SK-N-SH (cell line): ENCODE measurements around the gene CCDC40. TPM values are rescaled to one million over a fixed set of nuclear protein-coding genes. Genes with fewer than 3 reads are reported as not detected.

Source experiments
- CTCF ChIA-PET: fragments of 300-600, 350-600 bp; formaldehyde crosslinking; extraction: SDS; loops from one replicate; lab custom pipeline; 2021; lab: Yijun Ruan, JAX
- POLR2A ChIA-PET: fragments of 350-600 bp; sonication (Branson Sonifier 250); formaldehyde crosslinking; extraction: SDS; loops from one replicate; lab custom pipeline; 2020; ENCODE audit warnings: antibody characterized with exemption, inconsistent platforms; lab: Yijun Ruan, JAX
- DNase-seq: peaks from one replicate; pipeline ENCODE4 v3.0.0; 2012
- H2AFZ ChIP-seq: fragments of 200-600 bp; sonication (generic); 2 replicates; pipeline ENCODE4 v1.8.1; 2016; ENCODE audit warnings: antibody characterized with exemption, mild to moderate bottlenecking, low read depth
- H3F3A ChIP-seq: fragments of 200-600 bp; sonication (generic); replicated peaks from 2 replicates; pipeline ENCODE3; 2016; ENCODE audit warnings: antibody characterized with exemption, mild to moderate bottlenecking; ENCODE audit not compliant: insufficient read depth
- H3K27ac ChIP-seq, 2 experiments: fragments of 200-500 bp in 1 of 2; fragments of 200-600 bp in 1 of 2; sonication (Bioruptor generic) in 1 of 2; sonication (generic), shearing (Covaris generic) in 1 of 2; 2 replicates each; pipeline versions ENCODE4 v1.5.1 to v1.6.1; 2014 to 2016; ENCODE audit warnings: low read depth in 2 of 2, inconsistent platforms in 1 of 2, low read length in 1 of 2, mild to moderate bottlenecking in 1 of 2, mixed read lengths in 1 of 2
- H3K27me3 ChIP-seq: fragments of 200-600 bp; sonication (generic), shearing (Covaris generic); 2 replicates; pipeline ENCODE4 v1.6.1; 2016; ENCODE audit warnings: mixed run types; ENCODE audit not compliant: insufficient read depth
- H3K36me3 ChIP-seq, 2 experiments: fragments of 200-500 bp in 1 of 2; fragments of 200-600 bp in 1 of 2; sonication (Bioruptor generic) in 1 of 2; sonication (generic) in 1 of 2; replicated peaks in 1 of 2; 2 replicates each; pipeline versions ENCODE3 to v1.5.1; 2014 to 2016; ENCODE audit warnings: low read length in 1 of 2, mild to moderate bottlenecking in 1 of 2; ENCODE audit not compliant: insufficient read depth in 2 of 2, control insufficient read depth in 1 of 2
- H3K4me1 ChIP-seq, 2 experiments: fragments of 200-500 bp in 1 of 2; fragments of 200-600 bp in 1 of 2; sonication (Bioruptor generic) in 1 of 2; sonication (generic), shearing (Covaris generic) in 1 of 2; 2 replicates each; pipeline versions ENCODE4 v1.5.1 to v1.6.1; 2014 to 2016; ENCODE audit warnings: low read depth in 1 of 2, low read length in 1 of 2, mixed run types in 1 of 2; ENCODE audit not compliant: insufficient read depth in 2 of 2, control insufficient read depth in 1 of 2
- H3K4me2 ChIP-seq: fragments of 200-600 bp; sonication (generic), shearing (Covaris generic); 2 replicates; pipeline ENCODE4 v1.6.1; 2017; ENCODE audit warnings: mixed run types
- H3K4me3 ChIP-seq, 2 experiments: fragments of 200-500 bp in 1 of 2; fragments of 200-600 bp in 1 of 2; sonication (Bioruptor generic) in 1 of 2; sonication (generic), shearing (Covaris generic) in 1 of 2; 2 replicates each; pipeline versions ENCODE4 v1.5.1 to v1.8.1; 2014 to 2016; ENCODE audit warnings: low read depth in 2 of 2, inconsistent platforms in 1 of 2, low read length in 1 of 2, mild to moderate bottlenecking in 1 of 2, mixed read lengths in 1 of 2, moderate library complexity in 1 of 2
- H3K79me2 ChIP-seq: fragments of 200-600 bp; sonication (generic); 2 replicates; pipeline ENCODE4 v1.8.1; 2017; ENCODE audit warnings: mild to moderate bottlenecking; ENCODE audit not compliant: insufficient read depth
- H3K9ac ChIP-seq: fragments of 200-600 bp; sonication (generic); 2 replicates; pipeline ENCODE4 v1.6.1; 2017; ENCODE audit warnings: mixed run types
- H3K9me2 ChIP-seq: fragments of 200-600 bp; sonication (generic); 2 replicates; pipeline ENCODE4 v1.6.1; 2017; ENCODE audit warnings: mixed run types
- H3K9me3 ChIP-seq: fragments of 200-600 bp; sonication (generic); 2 replicates; pipeline ENCODE4 v1.6.1; 2017; ENCODE audit warnings: mixed run types, mild to moderate bottlenecking, moderate library complexity
- H4K20me1 ChIP-seq: fragments of 200-600 bp; sonication (generic); 2 replicates; pipeline ENCODE4 v1.6.1; 2017; ENCODE audit warnings: mild to moderate bottlenecking, mixed run types; ENCODE audit not compliant: insufficient read depth
- CHD2 ChIP-seq: fragments of 150-350 bp; IDR thresholded peaks from 2 replicates; pipeline ENCODE4 v1.6.1; 2018; ENCODE audit warnings: low read length; ENCODE audit not compliant: partially characterized antibody
- ELF1 ChIP-seq: IDR thresholded peaks from 2 replicates; pipeline ENCODE4 v1.4.0; 2012
- EP300 ChIP-seq, 2 experiments: IDR thresholded peaks; 2 replicates each; pipeline versions ENCODE4 v1.4.0 to v1.6.1; 2012; ENCODE audit warnings: borderline replicate concordance in 1 of 2, low read depth in 1 of 2, low read length in 1 of 2
- EZH2phosphoT487 ChIP-seq: fragments of 200-600 bp; sonication (generic); IDR thresholded peaks from 2 replicates; pipeline ENCODE4 v1.6.1; 2017; ENCODE audit warnings: low read depth, mixed run types, mild to moderate bottlenecking, antibody characterized with exemption, moderate library complexity, borderline replicate concordance
- FOXJ3 ChIP-seq: sonication (generic); formaldehyde crosslinking; IDR thresholded peaks from 2 replicates; pipeline ENCODE4 v1.5.1; 2020; ENCODE audit warnings: mild to moderate bottlenecking, missing genetic modification reagents
- FOXM1 ChIP-seq: IDR thresholded peaks from 2 replicates; pipeline ENCODE4 v1.4.0; 2012; ENCODE audit warnings: low read depth, mild to moderate bottlenecking
- GATA2 ChIP-seq: sonication (generic); formaldehyde crosslinking; IDR thresholded peaks from 2 replicates; pipeline ENCODE4 v1.5.0; 2020; ENCODE audit warnings: mild to moderate bottlenecking, missing genetic modification reagents
- NFIC ChIP-seq: IDR thresholded peaks from 2 replicates; pipeline ENCODE4 v1.4.0; 2012; ENCODE audit warnings: borderline replicate concordance
- NRF1 ChIP-seq: IDR thresholded peaks from 2 replicates; pipeline ENCODE4 v1.6.1; 2012; ENCODE audit warnings: low read depth, mild to moderate bottlenecking, low read length
- RAD21 ChIP-seq: IDR thresholded peaks from 2 replicates; pipeline ENCODE4 v1.6.1; 2012; ENCODE audit warnings: mild to moderate bottlenecking, low read length
- RCOR1 ChIP-seq: fragments of 150-350 bp; IDR thresholded peaks from 2 replicates; pipeline ENCODE4 v1.6.1; 2017; ENCODE audit warnings: antibody characterized with exemption, low read length
- SIN3A ChIP-seq: IDR thresholded peaks from 2 replicates; pipeline ENCODE4 v1.6.1; 2012; ENCODE audit warnings: low read depth, mild to moderate bottlenecking, low read length, moderate library complexity, borderline replicate concordance
- TCF12 ChIP-seq: IDR thresholded peaks from 2 replicates; pipeline ENCODE4 v1.4.0; 2012
- TEAD4 ChIP-seq: IDR thresholded peaks from 2 replicates; pipeline ENCODE4 v1.4.0; 2012; ENCODE audit warnings: mild to moderate bottlenecking, borderline replicate concordance; ENCODE audit not compliant: insufficient read depth
- WGBS: methylation state at CpG from one replicate; pipeline ENCODE4 v1.1.6; 2017; ENCODE audit warnings: low lambda C conversion rate; 5-methylcytosine and 5-hydroxymethylcytosine counted together
- polyA plus RNA-seq, 3 experiments: library from polyadenylated mRNA; depleted of rRNA; stranded (reverse); fragments of >200 nt; gene quantifications; 2 replicates each; pipeline ENCODE4 v1.2.3, GENCODE V29; 2012

Gene CCDC40
- polyA plus RNA-seq, 1 of the 3 experiments (the other 2 are of a cell fraction), result 17.3 TPM

- H2AFZ ChIP-seq, result no peak overlapping the region
- TF ChIP-seq TCF12 (no peak), TEAD4 (no peak), SIN3A (no peak), RCOR1 (no peak), FOXJ3 (no peak), RAD21 (no peak), EZH2phosphoT487 (no peak), EP300 (IDR thresholded peaks at IDR 0.05; ENCODE audit: borderline replicate concordance in 1 of 2, low read depth in 1 of 2, low read length in 1 of 2) (no peak), GATA2 (no peak), CHD2 (no peak), NRF1 (no peak), ELF1 (no peak)
- CTCF ChIA-PET, result interaction anchor here (0.6 to 13.1 kb wide), 10 partner anchors 10 to 286 kb away, joined by 3 to 209 read pairs (median 8); partner anchors contain the start of gene CBX4
- WGBS, result 94% methylated on average over 13 of the region's 13 CpGs
- peaks cover 3% of the 10 kb centered on the region; the same call in 1 of the 2 replicates for H3K79me2 ChIP-seq
- H3K4me1 ChIP-seq, result peaks cover 0 to 20% of the 10 kb centered on the region in 2 experiments; a peak in 2 of 4 replicates
- H3F3A ChIP-seq, result peaks cover 3% of the 10 kb centered on the region
- no peak overlapping the region for H3K9ac ChIP-seq
- H3K27ac ChIP-seq, result no peak overlapping the region
- POLR2A ChIA-PET, result interaction anchor here (0.6 kb wide), 1 partner anchor 11 kb away, joined by 3 read pairs; no protein-coding TSS in a partner anchor
- H3K27me3 ChIP-seq, result no peaks in the 10 kb centered on the region
- H3K4me2 ChIP-seq, result no peak overlapping the region
- DNase-seq, result no peak
- no peaks in the 10 kb centered on the region for H3K36me3 ChIP-seq
- no peak overlapping the region for H3K4me3 ChIP-seq
- no peaks in the 10 kb centered on the region for H3K9me2 ChIP-seq
- no peaks in the 10 kb centered on the region for H3K9me3 ChIP-seq
- H4K20me1 ChIP-seq, result peaks cover 5% of the 10 kb centered on the region
Measured at GRCh38 chr17:79994602-79995001, 41.8 kb upstream of the CCDC40 start.

DNA sequence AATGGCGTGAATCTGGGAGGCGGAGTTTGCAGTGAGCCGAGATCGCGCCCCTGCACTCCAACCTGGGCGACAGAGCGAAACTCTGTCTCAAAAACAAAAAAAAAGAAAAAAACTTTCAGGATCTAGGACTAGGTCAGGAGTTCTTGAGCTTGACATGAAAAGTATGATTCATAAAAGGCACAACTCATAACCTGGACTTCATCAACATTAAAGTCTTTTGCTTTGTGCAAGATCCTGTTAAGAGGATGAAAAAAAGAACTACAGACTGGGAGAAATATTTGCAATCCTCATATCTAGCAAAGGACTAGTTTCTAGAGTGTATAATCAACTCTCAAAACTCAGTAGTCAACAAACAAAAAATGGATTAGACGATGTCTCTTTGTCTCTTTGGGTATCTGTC is 40.7 kb upstream of the CCDC40 start:
- Histone ChIP-seq H4K20me1 (peaks cover 5% of the 10 kb centered on the region), H3K27ac (no peak overlapping the region), H3K36me3 (no peaks in the 10 kb centered on the region), H3K79me2 (no peaks in the 10 kb centered on the region; the same call in 1 of the 2 replicates), H3K27me3 (no peaks in the 10 kb centered on the region), H3K9ac (no peak overlapping the region), H3K9me3 (no peaks in the 10 kb centered on the region), H3K4me2 (no peak overlapping the region), H3K4me1 (peaks cover 0 to 18% of the 10 kb centered on the region in 2 experiments; a peak in 2 of 4 replicates), H3F3A (peaks cover 3% of the 10 kb centered on the region), H3K9me2 (no peaks in the 10 kb centered on the region), H3K4me3 (no peak overlapping the region), H2AFZ (no peak overlapping the region)
- ChIA-PET CTCF (interaction anchor here (0.6 to 13.1 kb wide), 5 partner anchors 9 to 254 kb away, joined by 4 to 209 read pairs (median 17); partner anchors contain the start of gene CBX4), POLR2A (no interaction called here)
- 97% methylated on average over 8 of the region's 8 CpGs for WGBS
- DNase-seq, result no peak
- TF ChIP-seq NFIC (no peak), CHD2 (no peak), FOXM1 (no peak), RCOR1 (no peak)
